SK-N-SH (cell line): ENCODE measurements around the gene DNAJB4. TPM values are rescaled to one million over a fixed set of nuclear protein-coding genes. Genes with fewer than 3 reads are reported as not detected.

ENCODE experiments used
- CTCF ChIA-PET: fragments of 300-600, 350-600 bp; formaldehyde crosslinking; extraction: SDS; loops from one replicate; lab custom pipeline; 2021; lab: Yijun Ruan, JAX
- POLR2A ChIA-PET: fragments of 350-600 bp; sonication (Branson Sonifier 250); formaldehyde crosslinking; extraction: SDS; loops from one replicate; lab custom pipeline; 2020; ENCODE audit warnings: antibody characterized with exemption, inconsistent platforms; lab: Yijun Ruan, JAX
- DNase-seq: peaks from one replicate; pipeline ENCODE4 v3.0.0; 2012
- H2AFZ ChIP-seq: fragments of 200-600 bp; sonication (generic); 2 replicates; pipeline ENCODE4 v1.8.1; 2016; ENCODE audit warnings: antibody characterized with exemption, mild to moderate bottlenecking, low read depth
- H3F3A ChIP-seq: fragments of 200-600 bp; sonication (generic); replicated peaks from 2 replicates; pipeline ENCODE3; 2016; ENCODE audit warnings: antibody characterized with exemption, mild to moderate bottlenecking; ENCODE audit not compliant: insufficient read depth
- H3K27ac ChIP-seq, 2 experiments: fragments of 200-500 bp in 1 of 2; fragments of 200-600 bp in 1 of 2; sonication (Bioruptor generic) in 1 of 2; sonication (generic), shearing (Covaris generic) in 1 of 2; 2 replicates each; pipeline versions ENCODE4 v1.5.1 to v1.6.1; 2014 to 2016; ENCODE audit warnings: low read depth in 2 of 2, inconsistent platforms in 1 of 2, low read length in 1 of 2, mild to moderate bottlenecking in 1 of 2, mixed read lengths in 1 of 2
- H3K27me3 ChIP-seq: fragments of 200-600 bp; sonication (generic), shearing (Covaris generic); 2 replicates; pipeline ENCODE4 v1.6.1; 2016; ENCODE audit warnings: mixed run types; ENCODE audit not compliant: insufficient read depth
- H3K36me3 ChIP-seq, 2 experiments: fragments of 200-500 bp in 1 of 2; fragments of 200-600 bp in 1 of 2; sonication (Bioruptor generic) in 1 of 2; sonication (generic) in 1 of 2; replicated peaks in 1 of 2; 2 replicates each; pipeline versions ENCODE3 to v1.5.1; 2014 to 2016; ENCODE audit warnings: low read length in 1 of 2, mild to moderate bottlenecking in 1 of 2; ENCODE audit not compliant: insufficient read depth in 2 of 2, control insufficient read depth in 1 of 2
- H3K4me1 ChIP-seq, 2 experiments: fragments of 200-500 bp in 1 of 2; fragments of 200-600 bp in 1 of 2; sonication (Bioruptor generic) in 1 of 2; sonication (generic), shearing (Covaris generic) in 1 of 2; 2 replicates each; pipeline versions ENCODE4 v1.5.1 to v1.6.1; 2014 to 2016; ENCODE audit warnings: low read depth in 1 of 2, low read length in 1 of 2, mixed run types in 1 of 2; ENCODE audit not compliant: insufficient read depth in 2 of 2, control insufficient read depth in 1 of 2
- H3K4me2 ChIP-seq: fragments of 200-600 bp; sonication (generic), shearing (Covaris generic); 2 replicates; pipeline ENCODE4 v1.6.1; 2017; ENCODE audit warnings: mixed run types
- H3K4me3 ChIP-seq, 2 experiments: fragments of 200-500 bp in 1 of 2; fragments of 200-600 bp in 1 of 2; sonication (Bioruptor generic) in 1 of 2; sonication (generic), shearing (Covaris generic) in 1 of 2; 2 replicates each; pipeline versions ENCODE4 v1.5.1 to v1.8.1; 2014 to 2016; ENCODE audit warnings: low read depth in 2 of 2, inconsistent platforms in 1 of 2, low read length in 1 of 2, mild to moderate bottlenecking in 1 of 2, mixed read lengths in 1 of 2, moderate library complexity in 1 of 2
- H3K79me2 ChIP-seq: fragments of 200-600 bp; sonication (generic); 2 replicates; pipeline ENCODE4 v1.8.1; 2017; ENCODE audit warnings: mild to moderate bottlenecking; ENCODE audit not compliant: insufficient read depth
- H3K9ac ChIP-seq: fragments of 200-600 bp; sonication (generic); 2 replicates; pipeline ENCODE4 v1.6.1; 2017; ENCODE audit warnings: mixed run types
- H3K9me2 ChIP-seq: fragments of 200-600 bp; sonication (generic); 2 replicates; pipeline ENCODE4 v1.6.1; 2017; ENCODE audit warnings: mixed run types
- H3K9me3 ChIP-seq: fragments of 200-600 bp; sonication (generic); 2 replicates; pipeline ENCODE4 v1.6.1; 2017; ENCODE audit warnings: mixed run types, mild to moderate bottlenecking, moderate library complexity
- H4K20me1 ChIP-seq: fragments of 200-600 bp; sonication (generic); 2 replicates; pipeline ENCODE4 v1.6.1; 2017; ENCODE audit warnings: mild to moderate bottlenecking, mixed run types; ENCODE audit not compliant: insufficient read depth
- CTCF ChIP-seq: fragments of 200-600 bp; sonication (generic); IDR thresholded peaks from 2 replicates; pipeline ENCODE4 v1.6.1; 2017; ENCODE audit warnings: antibody characterized with exemption, mild to moderate bottlenecking, moderate library complexity
- ELF1 ChIP-seq: IDR thresholded peaks from 2 replicates; pipeline ENCODE4 v1.4.0; 2012
- EZH2phosphoT487 ChIP-seq: fragments of 200-600 bp; sonication (generic); IDR thresholded peaks from 2 replicates; pipeline ENCODE4 v1.6.1; 2017; ENCODE audit warnings: low read depth, mixed run types, mild to moderate bottlenecking, antibody characterized with exemption, moderate library complexity, borderline replicate concordance
- FOSL2 ChIP-seq: IDR thresholded peaks from 2 replicates; pipeline ENCODE4 v1.4.0; 2012; ENCODE audit warnings: low read depth, mild to moderate bottlenecking, moderate library complexity, borderline replicate concordance
- FOXJ3 ChIP-seq: sonication (generic); formaldehyde crosslinking; IDR thresholded peaks from 2 replicates; pipeline ENCODE4 v1.5.1; 2020; ENCODE audit warnings: mild to moderate bottlenecking, missing genetic modification reagents
- GABPA ChIP-seq: IDR thresholded peaks from 2 replicates; pipeline ENCODE4 v1.4.0; 2012; ENCODE audit warnings: low read depth, mild to moderate bottlenecking
- GATA2 ChIP-seq: sonication (generic); formaldehyde crosslinking; IDR thresholded peaks from 2 replicates; pipeline ENCODE4 v1.5.0; 2020; ENCODE audit warnings: mild to moderate bottlenecking, missing genetic modification reagents
- IRF3 ChIP-seq: fragments of 150-350 bp; IDR thresholded peaks from 2 replicates; pipeline ENCODE4 v1.6.1; 2016; ENCODE audit warnings: mild to moderate bottlenecking, low read depth, low read length
- JUND ChIP-seq: IDR thresholded peaks from 2 replicates; pipeline ENCODE4 v1.4.0; 2012
- MXI1 ChIP-seq: IDR thresholded peaks from 2 replicates; pipeline ENCODE4 v1.6.1; 2012; ENCODE audit warnings: mild to moderate bottlenecking, low read depth, low read length, improper control_type of control experiment
- NFIC ChIP-seq: IDR thresholded peaks from 2 replicates; pipeline ENCODE4 v1.4.0; 2012; ENCODE audit warnings: borderline replicate concordance
- NRF1 ChIP-seq: IDR thresholded peaks from 2 replicates; pipeline ENCODE4 v1.6.1; 2012; ENCODE audit warnings: low read depth, mild to moderate bottlenecking, low read length
- RAD21 ChIP-seq: IDR thresholded peaks from 2 replicates; pipeline ENCODE4 v1.6.1; 2012; ENCODE audit warnings: mild to moderate bottlenecking, low read length
- RCOR1 ChIP-seq: fragments of 150-350 bp; IDR thresholded peaks from 2 replicates; pipeline ENCODE4 v1.6.1; 2017; ENCODE audit warnings: antibody characterized with exemption, low read length
- RFX5 ChIP-seq: IDR thresholded peaks from 2 replicates; pipeline ENCODE4 v1.6.1; 2012; ENCODE audit warnings: mild to moderate bottlenecking, improper control_type of control experiment, low read length
- RXRA ChIP-seq: IDR thresholded peaks from 2 replicates; pipeline ENCODE4 v1.4.0; 2012; ENCODE audit warnings: low read depth, mild to moderate bottlenecking, borderline replicate concordance
- SIN3A ChIP-seq: IDR thresholded peaks from 2 replicates; pipeline ENCODE4 v1.6.1; 2012; ENCODE audit warnings: low read depth, mild to moderate bottlenecking, low read length, moderate library complexity, borderline replicate concordance
- SMC3 ChIP-seq: IDR thresholded peaks from 2 replicates; pipeline ENCODE4 v1.6.1; 2012; ENCODE audit warnings: low read depth, low read length, improper control_type of control experiment
- ZBTB33 ChIP-seq: IDR thresholded peaks from 2 replicates; pipeline ENCODE4 v1.4.0; 2012; ENCODE audit warnings: low read depth, borderline replicate concordance
- WGBS: methylation state at CpG from one replicate; pipeline ENCODE4 v1.1.6; 2017; ENCODE audit warnings: low lambda C conversion rate; 5-methylcytosine and 5-hydroxymethylcytosine counted together
- polyA plus RNA-seq, 3 experiments: library from polyadenylated mRNA; depleted of rRNA; stranded (reverse); fragments of >200 nt; gene quantifications; 2 replicates each; pipeline ENCODE4 v1.2.3, GENCODE V29; 2012

Gene DNAJB4
- polyA plus RNA-seq, 1 of the 3 experiments (the other 2 are of a cell fraction) = 13.5 TPM

DNA sequence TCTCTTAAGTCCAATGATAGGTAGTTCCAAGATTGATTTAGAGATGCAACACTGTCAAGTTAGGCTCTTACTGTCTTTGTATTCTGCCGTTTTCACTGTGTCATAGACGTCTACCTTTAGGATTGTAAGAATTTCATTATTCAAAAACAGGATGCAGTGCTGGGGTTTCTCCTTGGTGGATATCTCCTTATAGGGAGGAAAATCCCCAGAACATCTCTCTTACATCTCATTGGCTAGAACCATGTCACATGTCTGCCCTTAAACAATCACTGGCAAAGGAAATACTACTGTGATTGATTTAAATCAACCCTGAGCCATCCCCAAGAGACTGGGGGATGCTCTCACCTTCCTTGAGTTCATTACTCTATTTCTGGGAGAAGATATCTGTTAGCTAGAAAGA, 15.0 kb upstream of the DNAJB4 start (continued):
- TF ChIP-seq EZH2phosphoT487 = no peak
- no peak for TF ChIP-seq FOSL2
- no peak for TF ChIP-seq NRF1
- TF ChIP-seq, all 33 proteins: peak for 0

DNA sequence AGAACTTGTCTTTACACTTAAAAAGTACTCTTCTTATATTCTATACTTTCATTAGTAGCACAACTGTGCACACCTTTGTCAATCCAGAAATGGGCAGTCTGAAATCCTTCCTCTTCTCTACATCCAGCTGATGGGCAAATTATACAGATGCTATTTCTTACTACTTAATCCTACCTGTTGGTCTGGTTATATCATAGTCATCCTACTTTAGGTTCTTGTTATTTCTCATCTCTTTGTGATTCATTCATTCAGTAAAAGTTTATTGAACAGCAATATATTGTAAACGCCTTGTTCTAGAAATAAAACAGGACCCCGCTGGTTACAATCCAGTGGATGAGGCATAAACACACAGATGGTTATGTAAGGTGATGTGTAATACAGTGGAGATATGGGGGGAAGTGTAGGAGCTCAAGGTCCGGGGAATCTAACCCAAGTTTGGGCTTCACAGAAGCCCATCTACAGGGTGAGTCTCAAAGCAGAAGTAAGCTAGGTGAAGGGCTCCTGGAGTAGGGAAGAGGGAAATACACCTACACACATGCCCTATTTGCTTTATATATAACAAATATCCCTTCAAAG, 14.0 kb upstream of the DNAJB4 start:
- Histone ChIP-seq H3K4me2 (no peak overlapping the region), H3K36me3 (peaks cover 0 to 32% of the 10 kb centered on the region in 2 experiments), H2AFZ (no peak overlapping the region), H3K27me3 (no peaks in the 10 kb centered on the region), H3K9me3 (no peaks in the 10 kb centered on the region), H3K4me3 (no peak overlapping the region), H3K9ac (no peak overlapping the region), H3K27ac (no peak overlapping the region), H3K9me2 (no peaks in the 10 kb centered on the region), H3K79me2 (peaks cover 94% of the 10 kb centered on the region), H3F3A (peaks cover 6% of the 10 kb centered on the region), H4K20me1 (no peaks in the 10 kb centered on the region), H3K4me1 (no peaks in the 10 kb centered on the region; a peak in 1 of 4 replicates)
- POLR2A ChIA-PET = no interaction called here
- CTCF ChIA-PET = interaction anchor here (0.6 kb wide), 1 partner anchor 90 kb away, joined by 3 read pairs; no protein-coding TSS in a partner anchor
- 91% methylated on average over 3 of the region's 3 CpGs for WGBS
- TF ChIP-seq ELF1 = no peak
- TF ChIP-seq SIN3A = no peak
- no peak for TF ChIP-seq FOSL2
- no peak for TF ChIP-seq SMC3
- TF ChIP-seq FOXJ3 (CRISPR knock-in tag) = no peak
- TF ChIP-seq MXI1 = no peak
- TF ChIP-seq RFX5 = no peak
- no peak for TF ChIP-seq GABPA
- TF ChIP-seq IRF3 = no peak
- TF ChIP-seq RCOR1 = no peak
- no peak for TF ChIP-seq GATA2 (CRISPR knock-in tag)
- TF ChIP-seq NFIC = no peak
- no peak for TF ChIP-seq RAD21
- no peak for TF ChIP-seq EZH2phosphoT487
- no peak for TF ChIP-seq ZBTB33
- TF ChIP-seq JUND = no peak
- TF ChIP-seq RXRA = no peak
- no peak for TF ChIP-seq CTCF
- DNase-seq = no peak
